T-helper 2 cell treated with Interferon-gamma antibody and Interleukin-4, amounts not matched to agents 100 ng/mL and 5 ng/mL, for 36 hours (primary cell): ENCODE results near the gene S100A12. TPM values are rescaled to one million over a fixed set of nuclear protein-coding genes. Genes with fewer than 3 reads are reported as not detected.
"Not testable (repeated sequence)": the region's sequence is repeated elsewhere in the genome, so short reads cannot be mapped to it uniquely, and the experiment has no call there.

Experiments
- intact Hi-C: fragments of 100-400 bp; cut with micrococcal nuclease; formaldehyde crosslinking; loops from one replicate; pipeline ENCODE4 v1.15.1; 2023
- total RNA-seq: library from RNA; stranded (reverse); gene quantifications from 2 replicates; pipeline ENCODE4 v1.2.3, GENCODE V29; 2022

Gene S100A12
- not detected in 2 replicates for total RNA-seq

DNA sequence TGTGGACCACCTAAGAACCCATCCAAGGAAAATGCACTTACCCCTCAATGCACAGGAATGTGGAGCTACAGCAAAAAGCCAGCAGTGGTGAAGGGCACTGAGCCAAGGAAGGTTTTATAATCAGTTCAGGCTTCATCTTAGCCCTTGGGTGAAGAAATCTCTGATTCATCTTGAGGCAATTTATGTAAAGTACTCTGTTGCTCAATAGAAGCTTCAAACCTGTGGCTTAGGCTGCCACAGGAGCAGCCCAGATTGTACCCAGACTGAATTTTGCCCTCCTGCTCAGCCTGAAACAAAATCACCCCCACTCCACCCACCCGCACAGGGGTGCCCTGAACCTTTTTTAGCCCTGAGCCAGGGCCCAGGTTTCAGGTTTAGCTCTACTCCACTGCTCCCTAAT, at the start of gene S100A12:
TSS of gene S100A12 (minus strand) at position 111 of the 400 bp plus-strand sequence. CDS start 1,029 bp downstream, outside the sequence.
- intact Hi-C loops: no loop called here

DNA sequence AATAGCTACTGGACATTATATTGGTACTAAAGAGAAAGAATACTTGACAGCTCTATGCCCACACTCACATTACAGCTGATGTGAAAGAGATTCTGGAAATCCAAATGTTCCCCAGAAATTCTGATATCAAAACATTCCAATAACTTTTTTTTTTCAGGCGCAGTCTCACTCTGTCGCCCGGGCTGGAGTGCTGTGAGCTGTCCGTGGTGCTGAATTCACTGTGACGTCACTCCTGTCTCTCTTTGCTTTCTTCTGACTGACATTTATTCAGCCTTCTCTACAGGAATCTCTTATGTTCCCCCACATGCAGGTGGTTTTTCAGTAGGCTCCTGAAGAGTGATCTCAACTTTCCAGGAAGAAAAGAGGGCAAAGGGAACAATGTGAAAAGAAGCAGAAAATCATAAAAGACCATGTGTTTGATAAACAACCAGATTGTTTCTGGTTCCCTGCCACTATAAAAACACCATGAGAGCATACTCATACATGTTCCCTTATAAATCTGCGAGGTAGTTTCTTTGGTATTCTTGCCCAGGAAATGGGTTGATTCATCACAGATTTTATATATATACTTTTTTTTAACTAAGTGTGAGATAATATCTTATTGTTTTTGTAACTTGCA, 47.1 kb upstream of the S100A12 start:
- intact Hi-C loops: loop anchor here (1.0 kb wide), 1 partner anchor 30 kb away; no protein-coding TSS in a partner anchor

DNA sequence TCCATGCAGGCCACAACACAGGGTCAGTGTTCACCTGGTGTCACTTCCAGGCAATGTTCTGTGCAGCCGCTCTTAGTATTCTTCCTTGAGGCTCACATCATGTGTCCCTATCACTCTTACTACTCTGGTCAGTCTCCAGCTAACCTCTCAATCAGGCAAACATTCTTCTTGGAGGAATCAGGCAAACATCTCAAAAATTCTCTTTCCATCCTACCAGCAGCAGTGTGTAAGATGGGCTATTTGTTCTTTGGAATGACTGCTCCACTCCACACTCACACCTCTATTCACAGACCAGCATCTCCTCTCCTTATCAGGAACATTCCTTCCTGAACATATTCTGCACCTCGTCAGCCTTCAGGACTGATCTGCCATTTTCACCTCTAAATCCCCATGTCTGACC, 44.9 kb upstream of the S100A12 start:
- intact Hi-C loops: no loop called here

DNA sequence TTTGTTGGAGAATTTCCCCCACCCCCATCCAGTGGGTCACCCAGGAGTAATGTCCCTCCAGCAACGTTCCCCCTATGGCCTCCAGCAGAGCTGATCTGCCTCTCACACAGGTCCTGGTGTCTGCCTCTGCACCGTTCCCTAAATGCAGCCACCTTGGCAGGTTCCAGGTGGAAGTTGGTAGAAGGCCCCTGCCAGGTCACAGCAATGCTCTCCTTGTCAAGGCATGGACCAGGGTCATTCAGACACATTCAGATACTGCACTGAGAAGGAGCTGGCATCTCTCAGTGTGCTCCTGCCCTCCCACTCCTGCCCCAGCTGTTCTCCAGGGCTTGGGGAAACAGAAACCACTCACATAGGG, 44.0 kb upstream of the S100A12 start:
- intact Hi-C loops: not testable (repeated sequence)

DNA sequence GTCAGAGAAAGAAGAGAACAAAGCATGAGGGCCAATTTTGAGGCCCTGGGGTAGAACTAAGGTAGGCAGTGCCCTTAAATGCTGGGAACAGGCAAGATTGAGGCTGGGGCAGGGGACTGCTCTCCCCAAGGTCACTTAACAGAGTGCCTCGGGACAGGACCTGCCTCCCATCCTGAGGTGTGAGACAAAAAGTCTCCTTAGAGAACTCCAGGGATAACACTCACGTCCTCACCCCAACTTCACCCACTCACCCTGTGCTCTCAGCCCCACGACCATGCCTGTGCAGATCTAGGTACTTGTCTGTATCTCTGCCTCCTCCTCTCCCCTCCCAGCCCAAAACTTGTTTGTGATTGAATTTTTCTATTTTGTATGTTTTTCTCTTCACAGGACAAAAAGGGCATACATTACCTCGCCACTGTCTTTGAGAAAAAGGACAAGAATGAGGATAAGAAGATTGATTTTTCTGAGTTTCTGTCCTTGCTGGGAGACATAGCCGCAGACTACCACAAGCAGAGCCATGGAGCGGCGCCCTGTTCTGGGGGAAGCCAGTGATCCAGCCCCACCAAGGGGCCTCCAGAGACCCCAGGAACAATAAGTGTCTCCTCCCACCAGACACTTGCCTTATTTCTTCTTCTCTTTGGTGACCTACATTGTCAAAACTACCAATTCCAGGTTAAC, 43.5 kb upstream of the S100A12 start:
- intact Hi-C loops: not testable (repeated sequence)

DNA sequence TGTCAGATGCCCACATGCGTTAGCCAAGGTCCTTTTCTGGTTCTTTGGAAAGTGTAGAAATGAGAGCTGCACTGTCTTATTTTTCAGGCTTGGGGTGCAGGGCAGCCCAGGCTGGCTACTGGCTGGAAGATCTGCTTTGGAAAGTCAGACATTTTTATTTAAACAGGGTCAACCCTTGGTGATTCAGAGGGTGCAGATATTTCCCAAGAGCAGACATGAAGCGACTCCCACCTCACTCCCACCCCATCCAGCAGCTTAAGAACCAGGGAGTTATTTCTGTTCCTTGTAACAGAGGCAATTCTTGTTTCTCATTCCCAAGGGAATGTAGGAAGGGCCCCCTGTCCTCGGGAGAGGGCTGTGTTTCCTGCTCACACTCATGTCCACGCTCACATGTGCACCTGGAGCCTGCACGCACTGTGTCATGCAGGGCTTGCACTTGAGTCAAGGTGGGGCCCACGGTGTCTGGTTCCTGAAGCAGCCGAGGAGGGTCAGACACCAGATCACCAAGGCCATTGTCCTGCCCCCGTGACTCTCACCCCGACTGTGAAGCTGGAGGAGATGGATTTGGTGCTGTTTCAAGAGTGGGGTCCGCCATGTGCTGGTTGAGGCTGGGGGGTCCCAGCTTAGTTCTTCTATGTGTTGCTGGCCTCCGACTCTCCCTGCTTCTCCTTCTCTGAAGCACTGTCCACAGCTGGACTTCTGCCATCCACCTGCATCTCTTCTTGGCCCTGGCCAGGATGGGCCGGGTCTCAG, 41.9 kb upstream of the S100A12 start:
- intact Hi-C loops: no loop called here

DNA sequence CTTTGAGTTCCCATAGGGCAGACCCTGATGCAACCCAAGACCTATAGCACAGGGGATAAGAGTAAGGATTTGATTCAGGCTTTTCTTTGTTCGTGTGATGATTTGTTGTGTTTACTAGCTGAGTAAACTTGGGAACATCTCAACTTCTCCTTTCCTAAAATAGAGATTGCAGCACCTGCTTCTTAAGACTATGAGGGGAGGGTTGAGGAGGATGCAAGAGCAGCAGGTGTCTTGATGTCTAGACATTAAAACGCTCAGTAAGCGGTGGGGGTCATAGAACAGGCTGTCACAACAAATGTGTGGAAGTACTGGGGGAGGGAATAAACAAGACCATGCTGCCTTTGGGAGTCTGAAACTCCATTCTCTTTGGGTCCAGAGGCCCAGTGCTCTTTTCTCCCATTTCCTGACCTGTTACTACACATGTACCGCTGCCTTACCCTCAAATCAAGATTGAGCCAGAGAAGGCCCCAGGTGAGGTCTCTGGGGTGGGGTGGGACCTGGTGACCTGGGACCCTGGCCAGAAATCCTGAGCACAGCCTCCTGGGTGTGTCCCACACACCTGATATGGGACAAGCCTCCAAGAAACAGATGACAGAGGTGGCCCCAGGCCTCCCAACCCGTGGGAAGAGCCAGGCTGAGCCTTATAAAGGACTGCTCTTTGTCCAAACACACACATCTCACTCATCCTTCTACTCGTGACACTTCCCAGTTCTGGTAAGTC, 40.6 kb upstream of the S100A12 start, which contains the start of gene S100A7A:
TSS of gene S100A7A (plus strand) at position 671 of the 721 bp plus-strand sequence. CDS start 1,563 bp downstream, outside the sequence.
- intact Hi-C loops: no loop called here

DNA sequence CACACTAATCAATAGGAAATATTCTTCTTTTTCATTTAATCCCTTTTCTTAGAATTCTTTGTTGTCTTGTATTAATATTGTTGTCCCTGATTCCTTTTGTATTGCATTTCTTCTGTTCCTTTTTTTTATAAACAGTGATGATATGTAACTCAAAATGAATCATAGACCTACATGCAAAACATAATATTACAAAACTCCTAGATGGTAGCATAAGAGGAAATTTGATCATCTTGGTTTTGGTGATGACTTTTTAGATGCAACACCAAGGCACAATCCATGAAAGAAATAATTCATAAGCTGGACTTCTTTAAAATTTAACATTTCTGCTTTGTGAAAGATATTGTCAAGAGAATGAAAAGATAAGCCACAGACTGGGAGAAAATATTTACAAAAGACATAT, 38.5 kb upstream of the S100A12 start:
- intact Hi-C loops: not testable (repeated sequence)

DNA sequence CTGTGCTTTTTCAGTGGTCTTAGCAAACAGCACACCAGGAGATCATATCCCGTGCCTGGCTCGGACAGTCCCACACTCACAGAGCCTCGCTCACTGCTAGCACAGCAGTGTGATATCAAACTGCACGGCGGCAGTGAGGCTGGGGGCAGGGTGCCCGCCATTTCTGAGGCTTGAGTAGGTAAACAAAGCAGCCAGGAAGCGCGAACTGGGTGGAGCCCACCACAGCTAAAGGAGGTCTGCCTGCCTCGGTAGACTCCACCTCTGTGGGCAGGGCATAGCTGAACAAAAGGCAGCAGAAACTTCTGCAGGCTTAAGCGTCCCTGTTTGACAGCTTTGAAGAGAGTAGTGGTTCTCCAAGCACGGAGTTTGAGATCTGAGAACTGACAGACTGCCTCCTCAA, 31.9 kb upstream of the S100A12 start:
- intact Hi-C loops: not testable (repeated sequence)

DNA sequence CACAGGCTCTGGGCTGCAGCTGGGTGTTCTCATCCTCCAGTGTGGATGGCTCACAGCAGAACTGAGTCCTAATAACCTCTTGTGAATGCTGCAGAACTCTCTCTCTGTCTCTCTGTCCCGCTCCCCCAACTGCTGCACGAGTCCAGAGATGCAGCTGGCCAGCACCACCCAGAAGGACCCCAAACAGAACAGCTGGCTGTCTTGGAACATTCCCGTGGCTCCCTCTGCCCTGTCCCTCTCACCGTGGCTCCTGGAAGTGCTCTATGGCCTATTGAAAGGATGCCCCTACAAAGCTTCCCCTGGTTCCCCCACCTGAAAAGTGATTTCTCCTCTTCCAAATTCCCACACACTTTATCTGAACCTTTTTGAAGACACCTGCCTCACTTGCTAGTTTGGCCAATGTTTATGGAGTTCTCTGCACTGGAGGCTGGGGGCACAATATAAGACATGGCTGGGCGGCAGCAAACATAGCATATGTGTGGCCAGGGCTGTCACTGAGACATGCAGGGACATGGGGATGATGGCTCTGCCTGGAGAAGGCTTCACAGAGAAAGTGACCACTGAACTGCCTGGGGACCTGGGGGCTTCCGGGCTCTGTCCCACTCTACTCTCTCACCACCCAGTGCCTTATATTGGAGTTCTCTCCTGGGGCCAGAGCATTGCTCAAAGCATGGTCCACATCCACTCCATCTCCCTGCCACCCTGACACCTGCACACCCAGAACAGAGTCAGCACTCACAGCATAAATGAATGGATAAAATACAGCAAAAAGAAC, 30.6 kb upstream of the S100A12 start:
- intact Hi-C loops: not testable (repeated sequence)

DNA sequence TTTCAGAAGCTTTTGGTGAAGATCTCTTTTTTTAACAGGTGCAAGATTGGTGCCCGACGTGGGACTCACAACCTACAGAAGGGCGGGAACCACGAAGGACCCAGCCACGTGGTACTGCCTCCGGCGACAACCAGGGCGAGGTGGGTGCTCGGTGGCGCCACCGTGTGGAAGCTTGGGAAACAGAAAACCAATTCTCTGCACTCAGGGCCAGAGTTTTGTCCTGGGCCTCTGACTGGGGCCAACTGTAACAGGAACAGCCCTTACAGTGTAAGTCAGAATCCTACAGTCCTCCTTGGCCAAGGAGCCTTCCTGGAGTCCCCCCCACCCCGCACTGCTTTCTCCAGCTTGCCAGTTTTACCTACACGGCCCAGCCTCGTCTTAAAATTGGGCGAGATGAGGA, 29.3 kb upstream of the S100A12 start:
- intact Hi-C loops: loop anchor here (1.0 kb wide), 1 partner anchor 52 kb away; no protein-coding TSS in a partner anchor

DNA sequence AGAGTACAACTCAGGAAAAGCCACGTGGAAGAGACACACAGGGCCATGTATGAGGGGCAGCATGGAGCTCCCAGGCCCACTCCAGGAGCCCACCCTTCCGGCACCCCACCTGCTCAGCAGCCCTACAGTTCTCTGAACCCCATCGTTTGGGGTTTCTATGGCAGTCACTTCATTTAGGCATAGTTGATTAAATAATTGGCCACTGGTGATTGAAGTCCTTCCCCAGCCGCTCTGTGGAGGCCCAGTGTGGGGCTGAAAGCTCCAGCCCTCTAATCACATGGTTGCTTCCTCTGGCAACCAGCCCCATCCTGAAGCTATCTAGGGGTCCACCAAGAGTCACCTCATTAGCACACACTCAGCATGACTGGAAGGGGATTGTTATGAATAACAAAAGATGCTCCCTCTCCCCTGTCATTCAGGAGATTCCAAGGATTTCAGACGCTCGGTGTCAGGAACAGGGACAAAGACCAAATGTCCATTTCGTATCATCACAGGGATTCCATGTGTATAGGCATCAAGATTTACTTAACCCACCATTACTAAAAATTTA, 28.7 kb upstream of the S100A12 start:
- intact Hi-C loops: loop anchor here (1.0 kb wide), 1 partner anchor 52 kb away; no protein-coding TSS in a partner anchor

DNA sequence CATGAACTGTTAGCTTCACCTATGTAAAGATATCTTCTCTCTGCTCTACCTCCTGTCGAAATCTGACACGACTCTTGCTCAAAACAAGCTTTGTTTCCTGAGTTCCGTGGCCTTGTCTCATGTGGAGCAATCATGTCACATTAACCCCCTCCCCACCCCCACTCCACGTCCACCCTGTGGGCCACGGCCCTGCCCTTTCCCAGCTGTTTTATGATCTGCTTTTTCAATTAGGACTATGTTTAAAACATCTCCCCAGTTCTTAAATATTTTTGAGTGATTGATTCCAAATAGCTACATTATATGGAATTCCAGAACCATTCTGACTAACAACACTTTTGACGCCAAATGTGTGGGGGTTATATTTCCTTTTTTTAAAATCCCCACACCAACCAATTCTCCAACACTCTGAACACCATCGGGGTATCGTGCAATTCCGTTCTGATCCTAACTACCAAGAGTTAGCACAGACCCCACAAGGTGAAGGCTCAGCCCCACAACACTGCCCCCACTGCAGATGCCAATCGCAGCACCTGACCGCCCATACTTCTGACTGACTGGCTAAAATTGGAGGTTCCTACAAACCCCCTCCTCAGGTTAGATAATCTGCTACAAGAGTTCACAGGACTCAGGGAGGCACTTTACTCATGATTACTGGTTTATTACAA, 28.1 kb upstream of the S100A12 start:
- intact Hi-C loops: loop anchor here (1.0 kb wide), 1 partner anchor 51 kb away; no protein-coding TSS in a partner anchor

DNA sequence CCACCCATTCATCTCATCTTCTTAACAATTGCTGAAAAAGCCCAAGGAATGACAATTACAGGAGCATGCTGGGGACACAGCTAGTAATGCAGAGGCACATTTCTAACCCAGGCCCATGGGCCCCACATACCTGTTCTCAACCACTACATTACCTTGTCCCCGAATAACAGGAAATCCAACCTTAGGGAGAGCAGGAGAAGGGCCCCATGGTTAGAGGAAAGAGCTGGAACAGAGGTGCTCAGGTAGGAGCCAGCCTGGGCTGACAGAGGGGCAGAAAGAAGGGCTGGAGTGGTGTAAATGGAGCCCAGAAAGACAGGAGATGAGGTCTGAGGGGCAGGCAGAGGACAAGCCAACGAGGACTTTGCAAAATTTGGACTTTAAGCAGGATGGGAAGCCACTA, 26.8 kb upstream of the S100A12 start:
- intact Hi-C loops: no loop called here

DNA sequence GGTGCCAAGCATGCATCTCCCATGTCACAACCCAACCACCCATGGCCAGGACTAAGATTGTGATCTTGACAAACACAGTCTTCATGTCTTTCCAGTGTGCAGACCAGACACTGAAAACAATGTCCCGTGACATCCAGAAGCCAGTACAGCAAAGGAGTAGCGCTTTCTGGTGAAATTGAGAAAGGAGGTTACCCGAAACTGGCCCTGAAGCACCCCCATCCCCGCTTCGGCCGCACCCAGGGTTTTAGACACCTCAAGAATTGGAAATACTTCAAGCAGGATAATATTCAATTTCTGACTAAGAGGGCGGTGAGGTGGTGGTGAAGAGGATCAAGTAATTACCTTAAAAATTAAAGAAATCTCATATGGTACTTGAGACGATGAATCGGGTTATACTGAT, 26.0 kb upstream of the S100A12 start:
- intact Hi-C loops: no loop called here

DNA sequence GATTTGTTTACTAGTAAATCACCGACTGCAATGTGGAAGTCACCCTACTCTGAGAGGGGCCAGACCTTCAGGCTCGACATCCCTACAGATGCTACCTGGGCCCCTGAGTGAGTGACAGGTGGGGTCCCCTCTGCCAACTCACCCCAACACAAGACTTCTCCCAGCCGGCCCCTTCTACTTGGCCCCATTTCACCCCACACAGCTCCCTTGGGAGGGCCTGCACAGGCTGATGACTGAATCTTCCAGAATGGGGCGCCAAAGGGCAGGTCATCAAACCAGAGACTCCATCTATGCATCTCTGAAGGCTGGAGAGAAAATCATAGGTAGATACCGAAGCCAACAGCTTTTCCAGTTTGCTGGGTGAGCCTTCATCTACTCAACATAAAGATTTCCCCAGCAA, 24.8 kb upstream of the S100A12 start:
- intact Hi-C loops: no loop called here

DNA sequence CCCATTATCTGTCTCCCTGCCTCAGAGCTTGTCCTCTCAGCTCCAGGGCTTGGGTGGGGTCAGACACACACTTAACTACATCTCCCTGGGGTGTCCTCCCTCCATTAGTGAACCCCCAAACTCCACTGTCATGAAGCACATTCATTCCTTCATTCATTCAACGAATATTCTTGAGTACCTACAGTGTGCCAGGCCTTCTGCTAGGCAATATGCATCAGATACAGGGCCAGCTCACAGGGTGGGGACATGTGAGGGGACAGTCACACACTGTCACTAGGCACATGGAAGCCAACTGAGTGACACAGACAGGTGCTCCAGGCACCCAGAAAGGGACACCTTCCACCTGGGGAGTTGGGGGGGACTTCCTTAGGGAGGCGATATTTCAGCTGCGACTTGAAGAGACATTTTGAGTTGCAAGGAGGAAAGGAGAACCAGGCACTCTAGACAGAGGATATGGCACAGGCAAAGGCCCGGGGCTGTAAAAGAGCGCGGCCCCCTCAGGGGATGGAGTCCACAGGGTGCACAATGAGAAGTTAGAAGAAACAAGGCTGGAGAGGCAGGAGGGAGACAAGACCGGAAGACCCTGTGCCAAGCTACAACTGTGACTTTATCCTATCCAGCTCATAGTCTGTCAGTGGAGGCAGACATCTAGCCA, 24.1 kb upstream of the S100A12 start:
- intact Hi-C loops: no loop called here

DNA sequence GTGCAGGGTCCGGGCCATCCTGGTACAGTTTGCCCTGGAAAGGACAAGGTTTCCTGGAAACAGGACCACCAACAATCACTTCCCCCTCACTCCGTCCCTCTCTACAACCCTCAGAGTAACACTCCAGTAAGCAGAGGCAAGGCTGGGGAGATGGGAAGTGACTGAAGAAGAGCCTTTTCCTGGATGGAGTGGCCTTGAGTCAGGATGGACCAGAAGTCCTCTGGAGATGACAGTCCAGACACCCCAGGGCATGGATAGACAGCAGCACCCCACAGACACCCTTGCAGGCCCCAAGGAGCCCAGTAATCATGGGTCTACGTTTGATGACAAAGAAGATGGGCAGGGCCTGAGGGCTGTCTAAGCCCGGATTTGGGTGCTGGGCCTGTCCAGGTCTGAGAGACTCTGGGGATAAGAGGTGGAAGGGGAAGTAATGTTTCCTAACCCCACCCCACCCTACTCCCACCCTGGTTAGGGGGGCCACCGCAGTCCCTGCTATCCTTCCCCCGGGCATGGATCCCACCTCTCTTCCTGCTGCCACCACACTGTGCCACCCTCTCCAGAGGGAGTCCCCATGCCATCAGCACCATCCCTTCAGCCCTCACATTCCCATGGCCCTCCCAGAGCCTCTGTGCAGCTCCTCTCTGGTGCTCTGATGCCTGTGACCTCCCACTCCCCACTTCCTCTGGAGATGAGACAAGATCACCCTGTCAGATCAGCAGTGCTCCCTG, 22.7 kb upstream of the S100A12 start:
- intact Hi-C loops: no loop called here
